A549 (cell line): ENCODE data around the gene NPBWR2. TPM values are rescaled to one million over a fixed set of nuclear protein-coding genes. Genes with fewer than 3 reads are reported as not detected.

Experiments used
- ATAC-seq, 2 experiments: fragments of 200-7000 bp in 1 of 2; fragments of >200 bp in 1 of 2; cut with Nextera tagmentation in 1 of 2; cut with Tn5 transposase in 1 of 2; 3 replicates each; pipeline versions ENCODE4 v1.8.0 to v1.9.1; 2018 to 2020; ENCODE audit warnings: mild to moderate bottlenecking in 1 of 2, moderate library complexity in 1 of 2
- CTCF ChIA-PET: fragments of 300-600 bp; sonication (Branson Sonifier 250); formaldehyde crosslinking; extraction: SDS; loops from one replicate; lab custom pipeline; 2021; ENCODE audit warnings: antibody characterized with exemption, inconsistent platforms; lab: Yijun Ruan, JAX
- POLR2A ChIA-PET: fragments of 350-600 bp; formaldehyde crosslinking; extraction: SDS; loops from one replicate; lab custom pipeline; 2021; ENCODE audit warnings: antibody characterized with exemption, inconsistent platforms; lab: Yijun Ruan, JAX
- DNase-seq, 2 experiments: peaks; one replicate each; pipeline versions ENCODE4 v3.0.0 to v3.0.0-alpha.2; 2011 to 2016; ENCODE audit warnings: low read depth in 1 of 2, low spot score in 1 of 2
- FAIRE-seq: peaks from 2 replicates; lab custom pipeline; 2011; peaks lifted over from hg19 to GRCh38; lab: Jason Lieb, UNC
- H3K27ac ChIP-seq, 2 experiments: fragments of >200 bp; sonication (Bioruptor Twin); formaldehyde crosslinking; 3 replicates each; pipeline ENCODE4 v1.5.1; 2016 to 2017
- H3K4me1 ChIP-seq: fragments of >200 bp; sonication (Bioruptor Twin); formaldehyde crosslinking; 3 replicates; pipeline ENCODE4 v1.6.1; 2016
- H3K4me2 ChIP-seq: fragments of >200 bp; sonication (Bioruptor Twin); formaldehyde crosslinking; 3 replicates; pipeline ENCODE4 v1.6.1; 2016
- H3K4me3 ChIP-seq: fragments of >200 bp; sonication (Bioruptor Twin); formaldehyde crosslinking; 3 replicates; pipeline ENCODE4 v1.5.1; 2016
- H3K9me3 ChIP-seq: fragments of >200 bp; sonication (Bioruptor Twin); formaldehyde crosslinking; 3 replicates; pipeline ENCODE4 v1.6.1; 2016
- ATOH8 ChIP-seq: fragments of 250-450 bp; sonication (Bioruptor Pico); IDR thresholded peaks from 2 replicates; pipeline ENCODE4 v1.5.0; 2020; ENCODE audit warnings: low read depth, mild to moderate bottlenecking, moderate library complexity
- BHLHE40 ChIP-seq: IDR thresholded peaks from 2 replicates; pipeline ENCODE4 v1.6.1; 2012; ENCODE audit warnings: low read depth, low read length, inconsistent platforms
- CBX8 ChIP-seq: fragments of 200-600 bp; sonication (generic); IDR thresholded peaks from 2 replicates; pipeline ENCODE4 v1.6.1; 2016
- E2F6 ChIP-seq: IDR thresholded peaks from 2 replicates; pipeline ENCODE4 v1.6.1; 2012; ENCODE audit warnings: low read depth, borderline replicate concordance
- FOSB ChIP-seq: fragments of 250-450 bp; sonication (Bioruptor Pico); IDR thresholded peaks from 2 replicates; pipeline ENCODE4 v1.5.0; 2020; ENCODE audit warnings: mild to moderate bottlenecking, moderate library complexity
- FOXS1 ChIP-seq: fragments of 250-450 bp; sonication (Bioruptor Pico); IDR thresholded peaks from 2 replicates; pipeline ENCODE4 v1.5.0; 2020; ENCODE audit warnings: mild to moderate bottlenecking, moderate library complexity
- GATA3 ChIP-seq: IDR thresholded peaks from 2 replicates; pipeline ENCODE4 v1.6.1; 2012; ENCODE audit warnings: borderline replicate concordance
- HOXA7 ChIP-seq: fragments of 250-450 bp; sonication (Bioruptor Pico); IDR thresholded peaks from 2 replicates; pipeline ENCODE4 v1.5.0; 2020; ENCODE audit warnings: mild to moderate bottlenecking, moderate library complexity
- HOXB13 ChIP-seq: fragments of 250-450 bp; sonication (Bioruptor Pico); IDR thresholded peaks from 2 replicates; pipeline ENCODE4 v1.5.0; 2020; ENCODE audit warnings: low read depth, mild to moderate bottlenecking, moderate library complexity
- HOXB5 ChIP-seq: fragments of 250-450 bp; sonication (Bioruptor Pico); IDR thresholded peaks from 2 replicates; pipeline ENCODE4 v1.5.0; 2020; ENCODE audit warnings: mild to moderate bottlenecking, moderate library complexity
- KDM1A ChIP-seq: fragments of 200-600 bp; sonication (generic); IDR thresholded peaks from 2 replicates; pipeline ENCODE4 v1.6.1; 2016; ENCODE audit warnings: low read depth, mild to moderate bottlenecking
- MAFK ChIP-seq: fragments of 450-650 bp; IDR thresholded peaks from 2 replicates; pipeline ENCODE4 v1.6.1; 2014; ENCODE audit not compliant: partially characterized antibody
- NPAS2 ChIP-seq: fragments of 250-450 bp; sonication (Bioruptor Pico); IDR thresholded peaks from 2 replicates; pipeline ENCODE4 v1.8.0; 2022; ENCODE audit warnings: mild to moderate bottlenecking, moderate library complexity, borderline replicate concordance
- PHF8 ChIP-seq: fragments of 200-600 bp; sonication (generic); IDR thresholded peaks from 2 replicates; pipeline ENCODE4 v1.6.1; 2016; ENCODE audit warnings: low read depth, mild to moderate bottlenecking, antibody characterized with exemption, moderate library complexity, borderline replicate concordance
- POLR2A ChIP-seq: IDR thresholded peaks from 2 replicates; pipeline ENCODE4 v1.6.1; 2012; ENCODE audit warnings: mild to moderate bottlenecking, low read length
- POLR2AphosphoS2 ChIP-seq: conservative IDR thresholded peaks from 2 replicates; pipeline ENCODE4 v1.6.1; 2012; ENCODE audit warnings: low read length, improper control_type of control experiment, inconsistent platforms
- RAD21 ChIP-seq, 2 experiments: fragments of >200 bp in 1 of 2; sonication (Bioruptor Twin) in 1 of 2; formaldehyde crosslinking in 1 of 2; IDR thresholded peaks in 1 of 2; conservative IDR thresholded peaks in 1 of 2; 2 replicates in 1 of 2; 3 replicates in 1 of 2; pipeline ENCODE4 v1.6.1; 2012 to 2018; ENCODE audit warnings: inconsistent platforms in 1 of 2
- RARB ChIP-seq: fragments of 250-450 bp; sonication (Bioruptor Pico); IDR thresholded peaks from 2 replicates; pipeline ENCODE4 v1.8.0; 2021; ENCODE audit warnings: mild to moderate bottlenecking, moderate library complexity
- SREBF2 ChIP-seq: fragments of 450-650 bp; IDR thresholded peaks from 2 replicates; pipeline ENCODE4 v1.6.1; 2014; ENCODE audit warnings: mild to moderate bottlenecking, moderate library complexity
- TFCP2L1 ChIP-seq: fragments of 250-450 bp; sonication (Bioruptor Pico); IDR thresholded peaks from 2 replicates; pipeline ENCODE4 v1.5.0; 2021; ENCODE audit warnings: mild to moderate bottlenecking
- ZC3H11A ChIP-seq: fragments of 450-650 bp; IDR thresholded peaks from 2 replicates; pipeline ENCODE4 v1.6.1; 2014; ENCODE audit warnings: antibody characterized with exemption, mild to moderate bottlenecking
- ZNF302 ChIP-seq: fragments of 250-450 bp; sonication (Bioruptor Pico); IDR thresholded peaks from 2 replicates; pipeline ENCODE4 v1.9.0; 2021; ENCODE audit warnings: inconsistent platforms, mild to moderate bottlenecking, moderate library complexity
- WGBS: methylation state at CpG from one replicate; pipeline ENCODE4 v1.1.6; 2017; ENCODE audit errors: missing lambda C conversion rate; 5-methylcytosine and 5-hydroxymethylcytosine counted together
- polyA plus RNA-seq, 4 experiments: library from polyadenylated mRNA; depleted of rRNA in 3 of 4; stranded (reverse); fragments of >200 nt; fragmentation: RNase III in 1 of 4; extraction: RNeasy Plus Mini Kit Qiagen cat#74134 plus additional on column Dnase treatment in 1 of 4; gene quantifications; 2 replicates in 3 of 4; 3 replicates in 1 of 4; pipeline ENCODE4 v1.2.3, GENCODE V29; 2011 to 2017
- TF ChIP-seq, protein P1 (sequence below): fragments of >200 bp; sonication (Bioruptor Twin); formaldehyde crosslinking; IDR thresholded peaks from 3 replicates; pipeline ENCODE4 v1.5.1; 2016
- TF ChIP-seq, protein P2 (sequence below): IDR thresholded peaks from 2 replicates; pipeline ENCODE4 v1.6.1; 2012
- TF ChIP-seq, protein P3 (sequence below): fragments of 250-450 bp; sonication (Bioruptor Pico); IDR thresholded peaks from 2 replicates; pipeline ENCODE4 v1.5.0; 2021; ENCODE audit warnings: mild to moderate bottlenecking, moderate library complexity, borderline replicate concordance
- TF ChIP-seq, protein P4 (sequence below): fragments of >200 bp; sonication (Bioruptor Twin); formaldehyde crosslinking; IDR thresholded peaks from 3 replicates; pipeline ENCODE4 v1.6.1; 2016

The NPBWR2 gene
- polyA plus RNA-seq, 2 of the 4 experiments (the other 2 are of a cell fraction), result not detected

DNA sequence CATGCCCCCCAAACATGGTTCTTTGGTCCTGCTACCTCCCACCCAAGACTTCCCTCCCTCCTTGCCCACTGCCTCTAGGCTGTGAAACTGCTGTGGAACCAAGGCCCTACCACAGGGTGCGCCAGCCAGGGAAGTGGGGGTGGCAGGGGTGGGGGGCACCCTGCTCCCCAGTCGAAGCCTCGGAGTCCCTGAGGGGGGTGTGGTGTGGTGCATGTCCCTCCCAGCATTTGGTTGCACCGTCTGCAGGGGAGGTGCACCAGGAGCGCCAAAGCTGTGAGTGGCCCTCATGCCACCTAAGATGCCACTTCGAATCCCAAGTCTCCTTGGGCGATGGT is 29.9 kb downstream of the NPBWR2 start:
- H3K4me2 ChIP-seq, result no peak overlapping the region; the same call in 2 of the 3 replicates
- no peak for ATAC-seq

GRCh38 chr20:64077094-64077493 is 30.3 kb downstream of the NPBWR2 start:
- 91% methylated on average over 8 of the region's 8 CpGs for WGBS
- no peak for FAIRE-seq
- H3K4me3 ChIP-seq, result no peak overlapping the region
- no peaks in the 10 kb centered on the region for H3K9me3 ChIP-seq
- H3K4me1 ChIP-seq, result peaks cover 21% of the 10 kb centered on the region
- TF ChIP-seq RARB (CRISPR knock-in tag) (no peak), POLR2AphosphoS2 (no peak), HOXB13 (no peak), TFCP2L1 (CRISPR knock-in tag) (no peak)
- no peak overlapping the region for H3K27ac ChIP-seq
- H3K4me2 ChIP-seq, result no peak overlapping the region
- ChIA-PET POLR2A (no interaction called here), CTCF (interaction anchor here (0.8 to 2.9 kb wide), 4 partner anchors 25 to 69 kb away, joined by 3 to 11 read pairs (median 4); no protein-coding TSS in a partner anchor)
- no peak for ATAC-seq
- no peak for DNase-seq

More for the DNA sequence above, 29.9 kb downstream of the NPBWR2 start:
- H3K4me3 ChIP-seq, result no peak overlapping the region
- POLR2A ChIA-PET, result no interaction called here
- H3K9me3 ChIP-seq, result no peaks in the 10 kb centered on the region
- no peak overlapping the region for H3K27ac ChIP-seq
- CTCF ChIA-PET, result interaction anchor here (0.6 to 4.4 kb wide), 5 partner anchors 8 to 43 kb away, joined by 3 to 34 read pairs (median 4); no protein-coding TSS in a partner anchor
- DNase-seq, result no peak
- FAIRE-seq, result no peak
- 89% methylated on average over 6 of the region's 7 CpGs for WGBS
- peaks cover 21% of the 10 kb centered on the region for H3K4me1 ChIP-seq
- TF ChIP-seq SREBF2 (no peak), HOXB5 (CRISPR knock-in tag) (no peak), FOXS1 (no peak), PHF8 (no peak), HOXA7 (no peak), FOSB (CRISPR knock-in tag) (no peak), BHLHE40 (no peak), KDM1A (no peak), CBX8 (no peak), GATA3 (no peak)
- TF ChIP-seq, protein P1, sequence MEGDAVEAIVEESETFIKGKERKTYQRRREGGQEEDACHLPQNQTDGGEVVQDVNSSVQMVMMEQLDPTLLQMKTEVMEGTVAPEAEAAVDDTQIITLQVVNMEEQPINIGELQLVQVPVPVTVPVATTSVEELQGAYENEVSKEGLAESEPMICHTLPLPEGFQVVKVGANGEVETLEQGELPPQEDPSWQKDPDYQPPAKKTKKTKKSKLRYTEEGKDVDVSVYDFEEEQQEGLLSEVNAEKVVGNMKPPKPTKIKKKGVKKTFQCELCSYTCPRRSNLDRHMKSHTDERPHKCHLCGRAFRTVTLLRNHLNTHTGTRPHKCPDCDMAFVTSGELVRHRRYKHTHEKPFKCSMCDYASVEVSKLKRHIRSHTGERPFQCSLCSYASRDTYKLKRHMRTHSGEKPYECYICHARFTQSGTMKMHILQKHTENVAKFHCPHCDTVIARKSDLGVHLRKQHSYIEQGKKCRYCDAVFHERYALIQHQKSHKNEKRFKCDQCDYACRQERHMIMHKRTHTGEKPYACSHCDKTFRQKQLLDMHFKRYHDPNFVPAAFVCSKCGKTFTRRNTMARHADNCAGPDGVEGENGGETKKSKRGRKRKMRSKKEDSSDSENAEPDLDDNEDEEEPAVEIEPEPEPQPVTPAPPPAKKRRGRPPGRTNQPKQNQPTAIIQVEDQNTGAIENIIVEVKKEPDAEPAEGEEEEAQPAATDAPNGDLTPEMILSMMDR, result no peak
- TF ChIP-seq, protein P2, sequence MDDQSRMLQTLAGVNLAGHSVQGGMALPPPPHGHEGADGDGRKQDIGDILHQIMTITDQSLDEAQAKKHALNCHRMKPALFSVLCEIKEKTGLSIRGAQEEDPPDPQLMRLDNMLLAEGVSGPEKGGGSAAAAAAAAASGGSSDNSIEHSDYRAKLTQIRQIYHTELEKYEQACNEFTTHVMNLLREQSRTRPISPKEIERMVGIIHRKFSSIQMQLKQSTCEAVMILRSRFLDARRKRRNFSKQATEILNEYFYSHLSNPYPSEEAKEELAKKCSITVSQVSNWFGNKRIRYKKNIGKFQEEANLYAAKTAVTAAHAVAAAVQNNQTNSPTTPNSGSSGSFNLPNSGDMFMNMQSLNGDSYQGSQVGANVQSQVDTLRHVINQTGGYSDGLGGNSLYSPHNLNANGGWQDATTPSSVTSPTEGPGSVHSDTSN, result no peak

- TF ChIP-seq ZNF302 (CRISPR knock-in tag) (no peak), HOXA7 (no peak), ZC3H11A (no peak), NPAS2 (no peak), POLR2A (no peak), RAD21 (conservative IDR thresholded peaks at IDR 0.05 in 1 of 2, IDR thresholded peaks at IDR 0.05 in 1 of 2) (no peak), E2F6 (no peak), FOXS1 (no peak), MAFK (no peak), ATOH8 (CRISPR knock-in tag) (no peak)
- TF ChIP-seq, protein P3, sequence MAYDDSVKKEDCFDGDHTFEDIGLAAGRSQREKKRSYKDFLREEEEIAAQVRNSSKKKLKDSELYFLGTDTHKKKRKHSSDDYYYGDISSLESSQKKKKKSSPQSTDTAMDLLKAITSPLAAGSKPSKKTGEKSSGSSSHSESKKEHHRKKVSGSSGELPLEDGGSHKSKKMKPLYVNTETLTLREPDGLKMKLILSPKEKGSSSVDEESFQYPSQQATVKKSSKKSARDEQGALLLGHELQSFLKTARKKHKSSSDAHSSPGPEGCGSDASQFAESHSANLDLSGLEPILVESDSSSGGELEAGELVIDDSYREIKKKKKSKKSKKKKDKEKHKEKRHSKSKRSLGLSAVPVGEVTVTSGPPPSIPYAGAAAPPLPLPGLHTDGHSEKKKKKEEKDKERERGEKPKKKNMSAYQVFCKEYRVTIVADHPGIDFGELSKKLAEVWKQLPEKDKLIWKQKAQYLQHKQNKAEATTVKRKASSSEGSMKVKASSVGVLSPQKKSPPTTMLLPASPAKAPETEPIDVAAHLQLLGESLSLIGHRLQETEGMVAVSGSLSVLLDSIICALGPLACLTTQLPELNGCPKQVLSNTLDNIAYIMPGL (CRISPR knock-in tag), result no peak
- TF ChIP-seq, protein P4, sequence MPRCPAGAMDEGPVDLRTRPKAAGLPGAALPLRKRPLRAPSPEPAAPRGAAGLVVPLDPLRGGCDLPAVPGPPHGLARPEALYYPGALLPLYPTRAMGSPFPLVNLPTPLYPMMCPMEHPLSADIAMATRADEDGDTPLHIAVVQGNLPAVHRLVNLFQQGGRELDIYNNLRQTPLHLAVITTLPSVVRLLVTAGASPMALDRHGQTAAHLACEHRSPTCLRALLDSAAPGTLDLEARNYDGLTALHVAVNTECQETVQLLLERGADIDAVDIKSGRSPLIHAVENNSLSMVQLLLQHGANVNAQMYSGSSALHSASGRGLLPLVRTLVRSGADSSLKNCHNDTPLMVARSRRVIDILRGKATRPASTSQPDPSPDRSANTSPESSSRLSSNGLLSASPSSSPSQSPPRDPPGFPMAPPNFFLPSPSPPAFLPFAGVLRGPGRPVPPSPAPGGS, result no peak
- ChIA-PET CTCF (interaction anchor here (0.6 to 2.9 kb wide), 10 partner anchors 16 to 90 kb away, joined by 3 to 11 read pairs (median 4); no protein-coding TSS in a partner anchor), POLR2A (interaction anchor here (0.6 kb wide), 1 partner anchor 166 kb away, joined by 4 read pairs; no protein-coding TSS in a partner anchor)
- H3K4me2 ChIP-seq, result no peak overlapping the region
- peaks cover 21% of the 10 kb centered on the region for H3K4me1 ChIP-seq
- DNase-seq (no peak), ATAC-seq (no peak), FAIRE-seq (no peak)
- WGBS, result 98% methylated on average over 13 of the region's 22 CpGs
- H3K27ac ChIP-seq, result no peak overlapping the region
- no peak overlapping the region for H3K4me3 ChIP-seq
- H3K9me3 ChIP-seq, result no peaks in the 10 kb centered on the region
Observed at GRCh38 chr20:64076061-64076997, 31.0 kb downstream of the NPBWR2 start.
